Measurements from ENCODE around the gene NOS1AP.

- TF ChIP-seq ZFP30 (CRISPR knock-in tag; IDR thresholded peaks at IDR 0.05) (no peak), TCF4 (CRISPR knock-in tag; IDR thresholded peaks at IDR 0.05; ENCODE audit: borderline replicate concordance) (no peak), PATZ1 (CRISPR knock-in tag; IDR thresholded peaks at IDR 0.05; ENCODE audit: borderline replicate concordance) (no peak), ZFP3 (CRISPR knock-in tag; IDR thresholded peaks at IDR 0.05) (no peak), GLIS3 (CRISPR knock-in tag; IDR thresholded peaks at IDR 0.05) (no peak), ZNF8 (CRISPR knock-in tag; IDR thresholded peaks at IDR 0.05) (no peak)
Measured at GRCh38 chr1:162075862-162076261, 6.4 kb downstream of the NOS1AP start.

Data from SK-N-SH treated with all-trans-retinoic acid at 6 μM for 48 hours (cell line).